Brain pericyte (primary cell): Measurements from ENCODE around the gene BSN.
"Not testable (repeated sequence)": the region's sequence is repeated elsewhere in the genome, so short reads cannot be mapped to it uniquely, and the experiment has no call there.

ENCODE experiments used
- DNase-seq: peaks from one replicate; pipeline ENCODE4 v3.0.0-alpha.2; 2012; ENCODE audit warnings: low read depth, low spot score

BSN gene

DNA sequence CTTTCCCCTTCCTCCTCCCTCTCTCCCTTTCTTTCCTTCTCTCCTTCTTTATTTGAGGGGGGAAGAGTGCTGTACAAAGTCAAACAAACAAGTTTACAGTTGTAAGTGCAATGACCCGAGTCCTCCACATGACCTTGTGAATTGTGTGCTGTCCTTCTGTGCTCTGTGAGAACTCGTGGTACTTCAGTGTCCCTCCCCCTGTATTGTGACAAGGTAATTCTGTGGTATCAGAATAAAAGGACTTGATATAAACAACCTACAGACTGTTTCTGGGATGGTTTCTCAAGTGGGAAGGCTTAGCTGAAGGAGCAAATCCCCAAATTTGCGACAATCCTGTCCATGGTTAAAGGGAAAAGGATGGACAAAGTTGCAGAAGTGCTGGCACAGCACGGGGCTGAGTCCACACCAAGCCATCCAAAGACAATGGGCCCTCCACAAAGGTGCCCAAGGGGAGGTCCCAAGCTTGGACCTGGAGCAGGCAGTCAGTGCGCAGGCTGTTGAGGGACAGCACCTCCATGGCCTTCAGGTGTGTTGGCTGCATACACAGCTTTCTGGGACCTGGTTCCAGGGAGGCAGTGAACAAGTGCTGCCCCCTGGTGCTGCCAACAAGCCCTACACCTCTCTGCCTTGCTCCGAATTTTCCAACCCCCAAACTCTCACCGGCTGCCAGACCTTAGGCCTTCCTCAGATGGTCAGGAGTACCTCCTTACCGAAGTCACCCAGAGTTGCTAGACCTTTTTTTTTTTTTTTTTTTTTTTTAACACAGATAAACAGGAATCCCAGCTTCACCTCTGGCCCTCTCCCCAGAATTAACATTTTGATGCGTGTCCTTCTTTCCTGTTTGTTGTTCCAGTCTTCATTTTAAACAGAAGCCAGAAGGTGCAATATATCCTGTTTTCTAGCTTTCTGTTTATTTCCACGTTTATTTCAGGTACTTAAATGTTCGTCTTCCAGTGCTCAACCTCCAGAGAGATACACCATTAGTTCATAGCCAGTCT is 117.3 kb downstream of the BSN start:
- DNase-seq = no peak

DNA sequence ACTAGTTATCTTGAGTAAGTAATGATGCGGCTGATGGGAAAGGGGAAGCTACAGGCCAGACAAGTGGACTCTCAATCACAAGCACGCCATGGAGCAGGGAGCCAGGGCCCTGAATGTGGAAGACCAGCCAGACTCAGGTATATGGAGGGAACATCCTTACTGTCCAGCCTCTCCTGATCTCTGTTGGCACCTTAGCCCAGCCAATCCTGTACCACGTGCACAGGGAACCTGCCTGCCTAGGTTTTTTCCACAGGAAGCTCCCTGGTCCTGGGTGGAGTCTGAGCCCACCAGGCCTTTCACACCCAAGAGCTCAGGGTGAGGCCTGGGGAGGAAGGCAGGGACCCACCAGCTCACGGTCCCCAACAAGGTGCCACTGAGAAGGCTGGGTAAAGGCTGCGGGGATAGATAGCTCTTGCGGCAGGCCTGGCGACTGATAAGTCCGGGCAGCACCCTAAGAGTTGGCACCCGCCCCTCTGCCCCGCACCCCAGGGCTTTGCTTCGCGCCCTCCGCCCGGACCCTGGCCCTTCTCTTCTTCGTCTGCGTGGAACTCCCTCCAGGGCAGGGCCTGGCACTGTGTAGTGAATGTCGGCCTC is 118.9 kb downstream of the BSN start:
- DNase-seq = no peak

DNA sequence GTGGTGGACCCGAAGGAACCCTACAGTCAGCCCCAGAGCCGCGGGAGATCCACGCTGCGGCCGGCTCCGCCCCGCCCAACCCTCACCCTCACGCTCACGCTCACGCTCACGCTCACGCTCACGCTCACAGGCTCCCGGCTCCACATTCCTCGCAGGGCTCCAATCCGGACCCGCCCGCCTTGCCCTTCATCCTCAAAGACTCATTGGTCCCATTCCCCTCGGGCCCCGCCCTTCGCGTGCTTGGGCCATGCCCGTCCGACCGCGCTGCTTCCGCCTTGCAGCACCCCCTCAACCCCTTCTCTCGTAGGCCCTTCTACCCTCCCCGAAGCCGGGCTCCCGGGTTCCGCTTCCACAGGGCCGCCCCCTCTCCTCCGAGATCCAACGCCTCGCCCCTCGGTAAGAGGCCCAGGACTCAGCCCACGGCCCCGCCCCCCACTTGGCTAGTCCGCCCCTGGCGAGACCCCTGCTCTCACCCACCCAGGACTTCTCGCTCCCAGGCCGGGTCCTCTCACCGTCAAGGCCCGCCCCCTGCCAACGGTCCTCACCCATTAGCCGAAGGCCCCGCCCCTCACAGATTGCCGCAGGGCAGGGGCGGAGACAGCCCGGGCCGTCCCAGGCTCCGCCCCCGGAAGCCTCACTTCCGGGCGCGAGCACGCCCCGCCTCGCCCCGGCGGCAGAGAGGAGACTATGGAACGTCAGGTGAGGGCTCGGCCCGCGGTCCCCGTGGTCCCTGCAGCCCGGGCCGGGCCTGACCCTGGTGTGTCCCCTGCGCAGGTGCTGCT is 119.6 kb downstream of the BSN start, which contains the start of gene APEH:
Gene APEH, plus strand, starts transcription at position 637 of the 782 bp plus-strand sequence. Its CDS starts 51 bp downstream, at position 688.
- DNase-seq = peak; percentile 86

DNA sequence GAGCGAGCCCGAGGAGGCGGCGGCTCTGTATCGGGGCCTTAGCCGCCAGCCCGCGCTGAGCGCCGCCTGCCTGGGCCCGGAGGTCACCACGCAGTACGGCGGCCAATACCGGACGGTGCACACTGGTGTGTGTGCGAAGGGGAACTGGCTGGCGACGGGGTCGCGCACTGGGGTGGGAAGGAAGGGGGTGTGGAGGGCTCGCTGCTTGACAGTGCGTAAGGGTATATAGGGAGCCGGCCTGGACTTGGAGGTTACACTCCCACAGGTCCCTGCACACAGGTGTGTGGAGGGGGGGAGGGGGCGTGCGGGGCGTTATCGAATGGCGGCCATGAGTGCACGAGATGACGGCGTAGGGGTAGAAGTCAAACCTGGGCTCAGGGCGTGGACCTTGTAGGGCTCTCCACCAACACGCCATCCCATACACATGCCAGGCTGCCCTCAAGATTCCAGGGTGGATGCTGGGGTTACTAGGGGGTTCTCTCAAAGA is 120.3 kb downstream of the BSN start:
- DNase-seq = no peak

DNA sequence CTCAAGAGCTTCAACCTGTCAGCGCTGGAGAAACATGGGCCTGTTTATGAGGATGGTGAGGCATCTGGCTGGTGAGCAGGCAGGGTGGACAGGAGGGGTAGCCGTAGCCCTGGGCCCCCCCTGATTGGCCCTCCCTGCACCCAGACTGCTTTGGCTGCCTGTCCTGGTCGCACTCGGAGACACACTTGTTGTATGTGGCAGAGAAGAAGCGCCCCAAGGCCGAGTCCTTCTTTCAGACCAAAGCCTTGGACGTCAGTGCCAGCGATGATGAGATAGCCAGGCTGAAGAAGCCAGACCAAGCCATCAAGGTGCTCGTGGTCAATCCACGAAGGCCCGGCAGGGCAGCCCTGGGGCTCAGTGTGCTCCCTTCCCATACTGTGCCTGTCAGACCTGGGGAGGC is 121.6 kb downstream of the BSN start:
- no peak for DNase-seq

DNA sequence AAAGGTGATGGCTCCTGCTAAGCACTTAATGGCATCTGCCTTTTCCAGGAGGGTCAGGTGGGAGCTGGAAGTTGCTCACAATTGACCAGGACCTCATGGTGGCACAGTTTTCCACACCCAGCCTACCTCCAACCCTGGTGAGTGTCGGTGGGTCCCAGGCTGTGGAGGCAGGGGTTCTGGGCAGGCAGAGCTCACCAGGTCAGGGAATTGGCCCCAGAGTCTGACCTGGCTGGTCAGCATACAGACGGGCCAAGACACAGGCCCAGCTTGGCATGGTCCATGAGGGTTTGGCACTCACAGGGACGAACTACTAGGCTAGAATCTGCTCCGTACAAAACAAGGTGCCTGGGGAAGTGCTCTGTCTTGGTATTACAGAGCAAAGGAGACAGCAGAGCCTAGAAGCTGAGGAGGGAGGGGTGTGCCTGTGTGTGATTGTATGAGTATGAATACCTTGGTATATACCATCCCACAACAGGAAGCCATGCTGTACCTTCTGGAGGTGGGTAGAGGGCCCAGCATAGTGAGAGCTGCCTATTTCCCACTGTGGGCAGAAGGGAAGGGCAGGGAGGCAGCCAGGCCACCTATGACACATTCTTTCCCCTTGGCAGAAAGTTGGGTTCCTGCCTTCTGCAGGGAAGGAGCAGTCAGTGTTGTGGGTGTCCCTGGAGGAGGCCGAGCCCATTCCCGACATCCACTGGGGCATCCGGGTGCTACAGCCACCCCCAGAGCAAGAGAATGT is 126.4 kb downstream of the BSN start:
- no peak for DNase-seq

DNA sequence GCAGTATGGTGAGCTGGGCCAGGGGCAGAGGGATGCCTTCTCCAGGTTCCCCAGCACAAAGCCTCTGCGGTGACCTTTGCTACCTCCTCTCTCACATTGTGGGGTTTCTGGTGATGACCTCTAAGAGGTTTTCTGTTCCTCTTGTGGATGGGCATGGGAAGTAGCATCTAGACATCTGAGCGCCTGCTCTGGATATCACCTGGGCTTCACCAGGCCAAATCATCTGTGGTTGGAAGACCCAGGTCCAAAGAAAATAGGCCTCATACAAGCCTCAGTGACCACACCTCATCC is 126.9 kb downstream of the BSN start:
- DNase-seq = no peak

DNA sequence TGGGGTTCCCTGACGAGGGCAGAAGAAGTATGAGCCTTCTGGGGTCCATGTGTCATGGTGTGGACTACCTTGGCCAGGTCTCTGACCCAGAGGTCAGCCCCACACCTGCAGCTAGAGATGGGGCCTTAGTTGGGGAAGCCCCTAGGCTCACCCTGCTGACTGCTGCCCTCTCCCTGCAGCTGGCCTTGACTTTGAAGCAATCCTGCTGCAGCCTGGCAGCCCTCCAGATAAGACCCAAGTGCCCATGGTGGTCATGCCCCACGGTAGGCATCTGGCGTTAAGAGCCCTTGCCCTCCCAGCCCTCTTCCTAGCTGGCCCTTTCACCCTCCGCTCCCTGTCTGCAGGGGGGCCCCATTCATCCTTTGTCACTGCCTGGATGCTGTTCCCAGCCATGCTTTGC is 127.3 kb downstream of the BSN start:
- no peak for DNase-seq

DNA sequence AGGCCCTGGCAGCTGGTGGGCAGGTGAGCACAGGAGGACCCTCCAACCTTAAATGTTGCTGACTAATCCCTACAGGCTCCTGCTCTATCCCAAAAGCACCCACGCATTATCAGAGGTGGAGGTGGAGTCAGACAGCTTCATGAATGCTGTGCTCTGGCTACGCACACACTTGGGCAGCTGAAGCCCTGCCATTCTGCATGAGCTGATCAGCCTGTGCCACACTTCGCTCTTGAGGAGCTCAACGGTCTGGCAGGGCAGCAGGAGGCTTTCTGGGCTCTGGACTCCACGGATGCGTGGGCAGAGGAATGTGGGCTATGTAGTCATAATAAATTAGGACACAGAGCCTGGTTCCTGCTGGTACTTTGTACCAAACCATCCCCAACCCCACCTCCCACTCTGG is 128.9 kb downstream of the BSN start:
- no peak for DNase-seq

DNA sequence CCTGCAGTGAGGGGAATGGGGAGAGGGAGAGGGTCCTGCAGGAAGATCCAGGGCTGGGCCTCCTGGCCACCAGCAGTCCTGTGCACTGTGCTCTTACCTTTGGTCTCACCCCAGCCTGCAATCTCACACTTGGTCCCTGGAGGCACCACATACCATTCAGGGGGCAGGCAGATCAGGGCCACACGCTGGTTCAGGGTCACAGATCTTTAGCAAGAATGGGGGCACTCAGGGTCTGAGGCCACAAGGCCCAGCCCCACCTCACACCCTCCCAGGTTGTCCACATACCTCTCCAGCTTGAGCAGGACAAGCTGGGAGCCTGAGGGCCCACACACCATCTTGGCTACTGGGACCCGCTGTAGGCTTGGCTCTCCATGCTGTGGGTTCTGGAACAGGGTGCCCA is 130.2 kb downstream of the BSN start:
- not testable (repeated sequence) for DNase-seq

DNA sequence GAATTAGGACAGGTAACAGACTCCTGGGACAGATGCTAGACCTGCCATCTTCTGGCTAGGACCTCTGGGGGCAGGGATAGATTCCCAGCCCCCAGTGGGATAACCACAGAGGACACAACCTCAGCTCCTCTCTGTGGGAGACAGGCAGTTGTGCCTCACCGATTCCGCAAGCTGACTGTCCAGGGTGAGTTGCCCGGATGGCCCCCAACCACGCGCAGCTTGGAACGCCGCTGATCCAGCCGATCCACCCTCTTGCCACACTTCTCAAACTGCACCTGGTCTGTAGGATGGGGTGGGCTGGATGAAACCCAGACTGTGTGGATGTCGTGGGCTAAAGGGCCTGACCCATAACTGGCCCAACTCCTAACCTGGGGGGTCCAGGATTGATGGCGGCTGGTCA is 130.8 kb downstream of the BSN start:
- not testable (repeated sequence) for DNase-seq

DNA sequence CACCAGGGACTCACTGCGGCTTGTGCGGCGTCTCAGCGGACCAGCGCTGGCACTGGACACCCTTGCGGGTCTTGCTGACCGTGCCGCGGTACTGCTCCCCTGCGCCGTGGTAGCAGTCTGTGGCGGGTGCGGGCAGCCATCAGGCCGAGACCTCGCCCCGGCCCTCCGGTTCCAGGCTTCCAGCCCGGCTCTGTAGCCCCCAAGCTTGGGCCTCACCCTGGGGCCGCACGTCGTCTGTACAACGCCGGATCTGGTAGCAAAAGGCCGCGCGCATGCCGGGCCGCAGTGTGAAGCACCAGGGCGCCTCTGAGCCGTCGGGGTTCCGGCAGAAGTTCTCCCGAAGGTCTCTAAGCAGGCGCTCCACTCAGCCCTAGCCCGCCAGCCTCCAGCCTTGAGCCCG is 131.6 kb downstream of the BSN start:
- not testable (repeated sequence) for DNase-seq

DNA sequence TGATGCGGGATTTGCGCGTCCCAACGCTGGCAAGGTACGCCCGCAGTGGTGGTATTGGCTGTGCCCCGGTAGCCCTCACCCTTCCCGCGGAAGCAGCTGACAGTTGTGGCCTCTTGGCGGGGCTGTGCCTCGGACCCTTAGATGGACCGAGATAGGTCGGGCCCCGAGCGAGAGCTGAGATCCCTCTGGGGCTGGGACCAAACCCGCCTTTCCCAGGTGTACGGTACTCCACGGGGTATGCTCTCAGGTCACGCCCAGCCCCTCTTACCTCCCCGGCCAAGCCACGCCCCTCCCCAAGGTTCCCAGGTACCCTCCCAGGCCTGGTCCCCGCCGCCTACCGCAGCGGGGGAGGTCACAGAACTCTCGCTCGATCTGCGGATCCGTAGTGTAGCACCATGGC is 132.1 kb downstream of the BSN start:
- DNase-seq = not testable (repeated sequence)

DNA sequence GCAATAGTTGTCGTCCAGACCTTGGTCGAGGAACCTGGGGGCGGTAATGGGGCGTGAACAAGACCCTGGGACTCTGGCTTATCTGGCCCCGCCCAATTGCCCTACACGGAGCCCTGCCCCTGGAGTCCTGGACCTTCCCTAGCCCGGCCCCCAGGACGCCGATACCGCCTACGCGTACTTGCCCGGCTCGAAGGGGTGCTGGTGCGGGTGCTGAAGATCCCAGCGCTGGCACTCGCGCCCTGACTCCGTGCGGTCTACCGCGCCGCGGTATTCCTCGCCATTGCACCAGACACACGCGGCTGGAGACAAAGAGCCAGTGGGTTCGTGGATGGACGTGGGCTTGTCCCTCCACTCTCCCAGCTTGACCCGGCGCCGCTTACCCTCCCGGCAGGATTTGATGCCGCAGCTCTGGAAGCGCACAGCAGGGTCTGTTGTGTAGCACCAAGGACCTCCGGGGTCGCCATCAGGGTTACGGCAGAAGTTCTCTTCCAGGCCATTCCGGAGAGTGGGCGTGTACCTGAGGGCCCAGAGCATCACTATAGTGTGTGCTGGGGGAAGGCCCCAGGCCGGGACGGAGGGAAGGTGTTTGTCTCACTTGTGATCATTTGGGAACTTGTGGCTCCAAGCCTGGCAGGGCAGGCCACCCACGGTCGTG is 132.6 kb downstream of the BSN start:
- DNase-seq = not testable (repeated sequence)

DNA sequence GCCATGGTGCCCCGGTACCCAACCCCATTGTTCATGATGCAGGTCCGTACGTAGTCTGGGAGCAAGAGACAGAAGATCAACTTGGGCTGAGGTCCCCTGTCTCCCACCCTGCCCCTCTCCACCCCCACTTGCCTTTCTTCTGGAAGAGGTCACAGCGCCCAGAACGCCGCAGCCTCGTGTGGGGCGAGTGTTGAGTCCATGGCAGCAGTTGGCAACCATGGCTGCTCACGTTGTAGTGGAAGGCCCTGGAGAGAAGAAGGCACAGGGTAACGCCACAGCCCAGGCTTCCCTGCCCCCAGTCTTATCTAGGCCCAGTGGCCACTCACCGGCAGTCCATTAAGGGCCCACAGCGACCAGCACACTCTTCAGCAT is 133.1 kb downstream of the BSN start:
- not testable (repeated sequence) for DNase-seq

DNA sequence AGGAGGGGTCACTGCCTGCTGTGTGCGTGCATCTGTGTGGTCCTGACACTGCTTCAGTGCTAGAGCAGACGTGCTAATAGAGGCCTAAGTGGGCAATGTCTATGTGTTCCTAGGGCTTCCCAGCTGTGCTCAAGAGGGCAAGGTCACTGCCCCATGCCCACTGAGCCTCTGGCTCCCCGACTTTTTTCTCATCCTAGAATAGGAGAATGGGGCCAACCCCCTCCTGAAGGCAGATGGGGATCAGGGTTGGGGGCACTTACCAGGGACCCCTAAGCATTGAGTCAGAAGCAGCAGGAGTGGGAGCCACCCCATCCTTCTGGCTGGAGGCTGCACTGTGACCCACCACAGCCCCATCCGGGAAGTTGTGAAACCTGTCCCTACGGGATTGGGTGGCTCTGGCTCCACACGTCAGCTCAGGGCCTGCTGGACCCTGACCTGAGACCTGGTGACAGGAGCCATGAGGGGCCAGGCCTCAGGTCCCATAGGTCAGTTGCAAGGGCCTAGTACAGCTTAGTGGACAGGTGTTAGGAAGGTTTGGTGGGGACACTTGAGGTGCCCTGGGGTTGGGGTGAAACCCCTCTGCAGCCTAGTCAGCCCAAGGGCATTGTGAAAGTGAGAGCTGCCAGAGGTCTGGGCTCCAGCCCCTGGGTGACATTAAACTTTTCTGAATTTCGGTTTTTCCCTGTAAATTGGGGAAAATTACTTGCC is 134.2 kb downstream of the BSN start:
- DNase-seq = not testable (repeated sequence)

DNA sequence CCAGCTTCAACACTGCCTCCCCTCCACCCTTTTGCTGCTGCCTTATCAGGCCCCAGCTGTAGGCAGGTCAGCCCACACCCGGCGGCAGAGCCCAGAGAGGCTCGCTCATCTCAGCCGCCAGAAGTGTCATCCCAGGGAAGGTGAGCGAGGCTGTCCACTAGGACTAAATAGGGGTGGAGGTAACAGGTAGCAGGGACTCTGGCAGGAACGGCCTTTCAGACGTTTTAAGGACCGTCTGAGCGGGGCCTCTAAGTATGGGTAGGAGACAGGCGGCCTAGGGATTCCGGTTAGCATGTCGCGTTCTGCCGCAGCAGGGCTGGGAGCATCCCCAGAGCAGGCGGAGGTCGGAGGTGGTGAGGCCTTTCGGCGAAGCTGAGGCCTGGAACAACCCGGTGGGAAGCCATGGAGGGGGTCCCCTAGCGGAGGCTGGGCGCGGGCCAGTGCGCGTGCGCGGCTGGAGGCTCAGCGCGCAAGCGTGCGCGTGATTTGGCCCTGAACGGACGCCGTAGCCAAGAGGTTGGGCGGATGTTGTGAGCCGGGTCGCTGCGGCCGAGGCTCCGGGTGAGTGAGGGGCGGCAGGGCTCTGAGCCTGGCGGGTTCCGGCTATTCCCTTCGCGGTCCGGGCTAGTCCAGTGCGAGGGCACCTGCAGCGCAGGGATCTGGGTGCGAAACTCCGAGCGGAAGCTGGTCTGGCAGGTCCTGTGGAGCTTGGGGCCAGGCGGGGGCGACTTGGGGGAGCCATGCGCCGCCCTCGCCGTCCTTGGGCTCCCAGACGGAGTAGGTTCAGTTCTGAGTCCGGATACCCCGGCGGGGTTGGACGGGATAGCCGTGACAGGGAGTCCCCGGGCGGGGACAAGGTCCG is 135.0 kb downstream of the BSN start, which contains the start of the genes MST1 and RNF123:
Gene MST1, minus strand, starts transcription at position 429 of the 862 bp plus-strand sequence. CDS start 783 bp downstream, outside the sequence.
Gene RNF123, plus strand, starts transcription at position 512 of the 862 bp plus-strand sequence. CDS start 1,609 bp downstream, outside the sequence.
- DNase-seq = peak; percentile 65

DNA sequence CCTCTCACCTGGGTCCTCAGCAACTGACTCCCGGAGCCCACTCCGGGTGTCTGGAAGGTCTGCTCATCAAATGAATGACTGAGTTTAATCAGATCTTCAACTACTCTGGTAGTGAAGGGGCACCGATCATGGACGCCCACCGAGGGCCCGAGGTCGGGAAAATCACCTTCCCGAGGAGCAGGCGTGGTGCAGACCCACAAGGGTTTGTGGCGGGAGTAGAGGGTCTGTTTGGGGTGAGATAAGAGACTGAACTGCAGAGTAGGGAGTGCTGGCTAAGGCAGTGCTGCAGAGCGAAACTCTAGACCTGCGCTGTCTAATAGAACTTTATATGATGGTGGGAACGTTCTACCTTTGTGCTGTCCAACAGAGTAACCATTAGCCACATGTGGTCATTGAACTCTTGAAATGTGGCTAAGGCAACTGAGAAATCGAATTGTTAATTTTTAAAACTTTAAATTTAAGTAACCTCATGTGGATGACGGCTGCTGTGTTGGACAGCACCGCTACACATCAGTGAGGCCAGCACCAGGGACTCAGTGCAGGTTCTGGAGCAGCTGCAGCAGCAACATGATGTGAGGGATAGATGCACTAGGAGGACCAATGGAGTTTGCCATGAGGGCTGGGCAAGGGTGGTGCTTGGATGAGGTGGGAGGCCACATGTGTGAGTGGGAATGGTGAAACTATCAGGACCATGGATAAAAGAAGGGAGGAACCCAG is 135.8 kb downstream of the BSN start:
- not testable (repeated sequence) for DNase-seq
